ENCODE measurements around the gene COL23A1. TPM values are rescaled to one million over a fixed set of nuclear protein-coding genes. Genes with fewer than 3 reads are reported as not detected.

COL23A1 gene
- total and polyA plus RNA-seq, 2 of the 13 experiments (the other 11 are each of a cell fraction or from before 2014, with no cell fraction given) = not detected

GRCh38 chr5:178532666-178533065 lies 57.5 kb downstream of the COL23A1 start (continued):
- TF ChIP-seq ZNF564 (CRISPR knock-in tag; IDR thresholded peaks at IDR 0.05) (no peak), ZNF784 (CRISPR knock-in tag; IDR thresholded peaks at IDR 0.05; ENCODE audit: borderline replicate concordance) (no peak), ZNF567 (CRISPR knock-in tag; IDR thresholded peaks at IDR 0.05; ENCODE audit: borderline replicate concordance) (no peak), ZNF280D (CRISPR knock-in tag; IDR thresholded peaks at IDR 0.05) (no peak), ZNF576 (CRISPR knock-in tag; IDR thresholded peaks at IDR 0.05) (no peak)

GRCh38 chr5:178532236-178532635 lies 58.0 kb downstream of the COL23A1 start:
- DNase-seq (ENCODE audit: low spot score) (no peak), FAIRE-seq (no peak), ATAC-seq (no peak)
- ChIA-PET CTCF (ENCODE audit: low intra/inter-chr PET ratio, low total read pairs) (no interaction called here), POLR2A (no interaction called here)
- H3K36me3 ChIP-seq (replicated peaks in 1 of 2; ENCODE audit: control insufficient read depth in 1 of 2, insufficient read depth in 2 of 2, low read length in 2 of 2) = no peaks in the 10 kb centered on the region
- H2AFZ ChIP-seq (ENCODE audit: low read length) = no peak overlapping the region
- 0 out of 2 replicates have a peak, but pooled peaks cover 4% of the 10 kb centered on the region for H4K20me1 ChIP-seq (ENCODE audit: insufficient read depth, low read length)
- H3K4me3 ChIP-seq (replicated peaks in 1 of 3; ENCODE audit: insufficient read depth in 1 of 3, low read depth in 2 of 3, low read length in 3 of 3) = no peak overlapping the region
- TF ChIP-seq ZNF512 (CRISPR knock-in tag; IDR thresholded peaks at IDR 0.05) = no peak
- TF ChIP-seq ARNTL (CRISPR knock-in tag; IDR thresholded peaks at IDR 0.05) = no peak
- TF ChIP-seq ZNF274 (CRISPR knock-in tag; IDR thresholded peaks at IDR 0.05) = no peak
- TF ChIP-seq HNF1A (IDR thresholded peaks at IDR 0.05; ENCODE audit: low read depth) = no peak
- TF ChIP-seq HNF1A (CRISPR knock-in tag; IDR thresholded peaks at IDR 0.05; ENCODE audit: borderline replicate concordance) = no peak
- no peaks in the 10 kb centered on the region for H3K9me3 ChIP-seq (ENCODE audit: low read length)
- intact Hi-C loops (cut with micrococcal nuclease; ENCODE audit: unreplicated experiment) (no loop called here), in situ Hi-C loops (cut with HindIII; ENCODE audit: extremely low pct_ligation_motif_present, low pct_unique_long_range_greater_than_20kb) (no loop called here)
- 0% methylated on average over 1 of the region's 5 CpGs for WGBS (ENCODE audit: low lambda C conversion rate)
- BruUV-seq (replicated peaks) = no TSS peak
- H3K27me3 ChIP-seq (ENCODE audit: control insufficient read depth in 1 of 2, insufficient read depth in 2 of 2, low read length in 2 of 2) = peaks cover 5 to 15% of the 10 kb centered on the region in 2 experiments; a peak in 4 of 5 replicates
- no peaks in the 10 kb centered on the region for H3K4me1 ChIP-seq (ENCODE audit: insufficient read depth, low read length)
- no peaks in the 10 kb centered on the region for H3K79me2 ChIP-seq (ENCODE audit: insufficient read depth, low read length)
- H3K9ac ChIP-seq (ENCODE audit: insufficient read depth, low read depth, low read length) = no peak overlapping the region
- no peak overlapping the region for H3K27ac ChIP-seq (ENCODE audit: extremely low read length, insufficient read depth, low read length)
- H3K4me2 ChIP-seq (ENCODE audit: low read depth, low read length) = no peak overlapping the region
